Skeletal muscle satellite cell (primary cell): ENCODE measurements around the gene RAPGEF4.

Source experiments
- H3K27me3 ChIP-seq: 2 replicates; pipeline ENCODE4 v1.7.0; 2013; ENCODE audit warnings: low read length; ENCODE audit not compliant: control insufficient read depth, insufficient read depth
- H3K36me3 ChIP-seq: 2 replicates; pipeline ENCODE4 v1.7.0; 2013; ENCODE audit warnings: mild to moderate bottlenecking, control low read depth, low read length; ENCODE audit not compliant: insufficient read depth
- H3K4me1 ChIP-seq: 2 replicates; pipeline ENCODE4 v1.7.0; 2013; ENCODE audit warnings: low read length; ENCODE audit not compliant: control insufficient read depth, insufficient read depth
- H3K4me2 ChIP-seq: 2 replicates; pipeline ENCODE4 v1.7.0; 2013; ENCODE audit warnings: mild to moderate bottlenecking, low read length
- H3K4me3 ChIP-seq: 2 replicates; pipeline ENCODE4 v1.7.0; 2013; ENCODE audit warnings: low read length
- H3K9ac ChIP-seq: 2 replicates; pipeline ENCODE4 v1.7.0; 2013; ENCODE audit warnings: mild to moderate bottlenecking, low read depth, low read length, moderate library complexity
- H3K9me3 ChIP-seq: replicated peaks from 2 replicates; pipeline ENCODE4 v1.7.0; 2013; ENCODE audit warnings: mild to moderate bottlenecking, control low read depth, low read length

The RAPGEF4 gene

GRCh38 chr2:172849519-172850217 lies 114.0 kb downstream of the RAPGEF4 start:
- H3K4me1 ChIP-seq = no peaks in the 10 kb centered on the region
- no peak overlapping the region for H3K4me3 ChIP-seq
- no peaks in the 10 kb centered on the region for H3K27me3 ChIP-seq
- H3K9me3 ChIP-seq = no peaks in the 10 kb centered on the region
- H3K36me3 ChIP-seq = no peaks in the 10 kb centered on the region
- no peak overlapping the region for H3K9ac ChIP-seq
- H3K4me2 ChIP-seq = no peak overlapping the region

DNA sequence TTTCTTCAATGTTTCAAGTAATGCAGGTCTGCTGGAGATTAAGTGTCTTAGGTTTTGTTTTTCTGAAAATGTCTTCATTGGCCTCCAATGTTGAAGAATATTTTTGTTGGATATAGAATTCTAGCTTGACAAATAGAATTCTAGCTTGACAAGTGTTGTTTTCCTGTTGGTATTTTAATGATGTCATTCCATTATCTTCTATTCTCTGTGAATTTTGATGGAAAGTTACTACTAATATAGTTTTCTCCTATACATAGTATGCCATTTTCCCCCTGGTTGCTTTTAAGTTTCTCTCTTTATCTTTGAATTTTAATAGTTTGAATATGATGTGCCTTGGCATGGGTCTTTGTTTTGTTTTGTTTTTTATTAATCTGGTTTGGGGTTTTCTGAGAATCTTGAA lies 119.9 kb downstream of the RAPGEF4 start:
- Histone ChIP-seq H3K9ac (no peak overlapping the region), H3K27me3 (no peaks in the 10 kb centered on the region), H3K36me3 (no peaks in the 10 kb centered on the region), H3K4me2 (no peak overlapping the region), H3K4me1 (no peaks in the 10 kb centered on the region), H3K9me3 (no peaks in the 10 kb centered on the region), H3K4me3 (no peak overlapping the region)

GRCh38 chr2:172856606-172857005 lies 121.0 kb downstream of the RAPGEF4 start:
- Histone ChIP-seq H3K36me3 (no peaks in the 10 kb centered on the region), H3K27me3 (peaks cover 2% of the 10 kb centered on the region), H3K9me3 (no peaks in the 10 kb centered on the region), H3K4me3 (no peak overlapping the region), H3K9ac (no peak overlapping the region), H3K4me2 (no peak overlapping the region), H3K4me1 (no peaks in the 10 kb centered on the region)

- no peaks in the 10 kb centered on the region for H3K36me3 ChIP-seq
- no peaks in the 10 kb centered on the region for H3K4me1 ChIP-seq
- H3K4me3 ChIP-seq = no peak overlapping the region
- no peak overlapping the region for H3K4me2 ChIP-seq
- H3K27me3 ChIP-seq = peaks cover 8% of the 10 kb centered on the region
- H3K9me3 ChIP-seq = no peaks in the 10 kb centered on the region
- H3K9ac ChIP-seq = no peak overlapping the region
Observed at GRCh38 chr2:172858473-172858745, 122.8 kb downstream of the RAPGEF4 start.

DNA sequence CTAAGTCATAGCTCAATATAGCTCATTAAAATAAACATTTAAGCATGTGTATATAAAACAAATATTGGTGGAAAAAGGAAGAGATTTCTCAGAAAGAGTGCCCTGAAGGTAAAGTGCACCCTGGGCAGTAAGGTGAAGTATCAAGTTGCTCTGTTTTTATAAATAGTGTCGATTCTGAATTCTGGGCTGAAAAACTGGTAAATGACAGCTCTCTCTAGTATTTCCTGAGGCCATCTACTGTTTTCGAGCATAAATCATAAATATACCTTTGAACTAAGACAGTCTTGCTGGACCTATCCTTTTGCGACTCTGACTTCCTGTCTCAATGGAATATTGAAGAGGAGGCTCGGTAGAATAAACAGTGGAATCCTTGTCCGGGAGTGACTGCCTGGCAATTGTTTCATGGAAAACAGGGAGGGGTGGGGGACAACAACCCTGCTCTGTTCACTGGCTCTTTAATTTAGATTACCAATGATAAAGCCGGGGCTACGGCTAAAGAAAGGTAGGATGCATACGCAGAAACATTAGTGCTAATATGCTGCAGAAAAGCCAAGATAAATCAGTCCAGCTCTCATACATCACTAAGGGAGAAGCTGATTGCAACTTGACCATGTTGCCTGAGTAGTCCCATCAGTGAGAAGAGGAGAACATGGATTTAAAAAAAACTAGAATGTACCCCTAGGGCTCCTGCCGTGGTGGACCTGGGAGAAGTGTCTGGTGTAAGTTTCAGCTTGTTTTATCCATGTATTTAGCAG lies 124.1 kb downstream of the RAPGEF4 start:
- no peak overlapping the region for H3K4me2 ChIP-seq
- no peaks in the 10 kb centered on the region for H3K9me3 ChIP-seq
- no peak overlapping the region for H3K9ac ChIP-seq
- H3K27me3 ChIP-seq = peaks cover 8% of the 10 kb centered on the region
- H3K36me3 ChIP-seq = no peaks in the 10 kb centered on the region
- no peaks in the 10 kb centered on the region for H3K4me1 ChIP-seq
- H3K4me3 ChIP-seq = no peak overlapping the region

DNA sequence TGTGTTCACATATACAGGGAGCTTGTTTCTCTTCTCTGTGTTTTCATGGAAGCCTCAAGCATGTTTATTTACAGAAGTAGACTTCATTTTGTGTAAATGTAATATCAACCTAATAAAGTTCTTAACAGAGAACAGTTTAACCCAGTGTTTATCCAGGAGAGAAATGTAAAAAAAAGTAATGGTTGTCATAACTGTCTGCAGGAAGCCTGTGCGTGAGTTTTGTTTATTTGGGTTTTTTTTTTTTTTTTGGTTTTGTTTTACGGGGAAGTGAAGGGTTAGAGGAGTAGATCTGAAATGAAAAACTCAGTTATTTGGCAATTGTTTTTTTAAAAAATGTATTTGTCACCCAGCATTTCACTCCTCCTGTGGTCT lies 124.7 kb downstream of the RAPGEF4 start:
- Histone ChIP-seq H3K27me3 (peaks cover 8% of the 10 kb centered on the region), H3K36me3 (no peaks in the 10 kb centered on the region), H3K4me1 (no peaks in the 10 kb centered on the region), H3K9ac (no peak overlapping the region), H3K4me2 (no peak overlapping the region), H3K9me3 (no peaks in the 10 kb centered on the region), H3K4me3 (no peak overlapping the region)

DNA sequence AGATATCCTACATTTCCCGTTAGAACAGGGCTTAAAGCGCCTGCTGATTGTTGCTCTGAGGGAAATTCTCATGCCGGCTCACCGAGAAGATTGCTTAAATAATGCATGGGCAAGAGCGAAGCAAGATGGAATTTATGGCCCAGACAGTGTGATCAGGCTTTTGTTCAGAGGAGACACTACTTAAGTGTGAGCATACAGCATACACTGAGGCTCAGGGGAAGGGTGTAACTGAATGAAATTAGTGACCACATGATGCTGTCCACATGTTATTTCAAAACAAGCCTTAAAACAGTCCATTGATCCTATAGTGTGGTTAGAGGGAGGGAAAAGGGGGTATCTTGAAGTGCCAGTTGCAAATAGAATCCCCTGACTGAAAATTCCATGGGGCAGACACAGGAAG lies 125.5 kb downstream of the RAPGEF4 start:
- no peaks in the 10 kb centered on the region for H3K9me3 ChIP-seq
- H3K36me3 ChIP-seq = no peaks in the 10 kb centered on the region
- no peak overlapping the region for H3K4me2 ChIP-seq
- H3K4me3 ChIP-seq = no peak overlapping the region
- peaks cover 8% of the 10 kb centered on the region for H3K27me3 ChIP-seq
- no peaks in the 10 kb centered on the region for H3K4me1 ChIP-seq
- no peak overlapping the region for H3K9ac ChIP-seq

- no peaks in the 10 kb centered on the region for H3K9me3 ChIP-seq
- no peak overlapping the region for H3K4me3 ChIP-seq
- no peaks in the 10 kb centered on the region for H3K36me3 ChIP-seq
- no peak overlapping the region for H3K9ac ChIP-seq
- no peaks in the 10 kb centered on the region for H3K4me1 ChIP-seq
- peaks cover 8% of the 10 kb centered on the region for H3K27me3 ChIP-seq
- no peak overlapping the region for H3K4me2 ChIP-seq
Observed at GRCh38 chr2:172861656-172862476, 126.2 kb downstream of the RAPGEF4 start.

GRCh38 chr2:172863341-172863740 lies 127.7 kb downstream of the RAPGEF4 start:
- Histone ChIP-seq H3K27me3 (peaks cover 8% of the 10 kb centered on the region), H3K36me3 (no peaks in the 10 kb centered on the region), H3K9ac (no peak overlapping the region), H3K4me2 (no peak overlapping the region), H3K4me1 (no peaks in the 10 kb centered on the region), H3K4me3 (no peak overlapping the region), H3K9me3 (no peaks in the 10 kb centered on the region)

DNA sequence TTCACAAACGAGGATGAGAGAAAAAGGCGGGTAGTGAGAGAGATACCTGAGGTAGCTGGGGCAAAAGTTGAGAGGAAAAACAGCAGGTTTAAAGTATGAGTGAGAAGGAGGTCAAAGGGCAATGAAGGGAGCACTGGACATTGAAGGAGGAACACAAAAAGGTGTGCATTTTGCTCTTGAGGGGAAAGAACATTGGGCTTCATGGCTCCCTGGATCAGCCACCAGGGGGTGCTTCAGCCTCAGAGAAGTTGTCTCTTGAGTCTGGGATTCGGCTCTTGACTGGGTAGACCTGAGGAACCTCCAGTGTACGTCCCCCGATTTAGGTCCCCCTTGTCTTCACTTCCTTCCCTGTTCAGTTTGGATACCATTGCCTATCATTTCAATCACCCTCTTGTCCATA lies 128.5 kb downstream of the RAPGEF4 start:
- Histone ChIP-seq H3K9ac (no peak overlapping the region), H3K36me3 (no peaks in the 10 kb centered on the region), H3K4me3 (no peak overlapping the region), H3K4me1 (no peaks in the 10 kb centered on the region), H3K27me3 (peaks cover 8% of the 10 kb centered on the region), H3K9me3 (no peaks in the 10 kb centered on the region), H3K4me2 (no peak overlapping the region)

DNA sequence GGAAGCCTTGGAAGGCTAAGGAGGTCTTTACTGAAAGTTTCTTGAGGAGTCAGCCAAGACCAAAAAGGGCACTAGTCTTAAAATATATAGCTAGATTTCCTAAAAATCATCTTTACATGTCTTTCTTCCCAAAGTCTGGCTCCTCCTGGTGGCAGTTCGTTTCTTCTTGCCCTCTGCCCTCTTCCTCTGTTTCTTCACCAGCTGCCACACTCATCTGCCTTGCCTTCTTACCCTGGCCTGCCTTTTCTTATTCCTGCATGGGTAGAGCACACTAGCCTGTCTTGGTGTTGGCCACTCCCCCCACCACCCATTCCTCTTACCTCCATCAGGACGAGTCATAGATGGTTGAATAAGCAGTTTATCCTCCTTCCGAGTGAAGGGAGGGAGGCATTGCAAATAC lies 129.8 kb downstream of the RAPGEF4 start:
- Histone ChIP-seq H3K9ac (no peak overlapping the region), H3K4me1 (no peaks in the 10 kb centered on the region), H3K4me3 (no peak overlapping the region), H3K36me3 (no peaks in the 10 kb centered on the region), H3K9me3 (no peaks in the 10 kb centered on the region), H3K27me3 (peaks cover 8% of the 10 kb centered on the region), H3K4me2 (no peak overlapping the region)
